OCI-LY1 (cell line): ENCODE results near the gene MEIKIN.

Experiments used
- CTCF ChIP-seq: fragments of 200-600 bp; sonication (generic), shearing (Covaris generic); IDR thresholded peaks from 2 replicates; pipeline ENCODE4 v1.5.1; 2017; ENCODE audit warnings: mild to moderate bottlenecking, antibody characterized with exemption, low read length, moderate library complexity, mixed read lengths
- EZH2 ChIP-seq: fragments of 200-600 bp; sonication (generic), shearing (Covaris generic); IDR thresholded peaks from 2 replicates; pipeline ENCODE4 v1.8.0; 2017; ENCODE audit warnings: borderline replicate concordance, mixed run types, mild to moderate bottlenecking, antibody characterized with exemption, low read length, moderate library complexity, mixed read lengths

GRCh38 chr5:131763968-131764367 is 181.5 kb downstream of the MEIKIN start:
- TF ChIP-seq CTCF (no peak), EZH2 (no peak)
